ENCODE data around the gene SLC9A6.
A peak's percentile ranks its signal among the peaks of the same experiment; 100 is the strongest.

Gene SLC9A6

DNA sequence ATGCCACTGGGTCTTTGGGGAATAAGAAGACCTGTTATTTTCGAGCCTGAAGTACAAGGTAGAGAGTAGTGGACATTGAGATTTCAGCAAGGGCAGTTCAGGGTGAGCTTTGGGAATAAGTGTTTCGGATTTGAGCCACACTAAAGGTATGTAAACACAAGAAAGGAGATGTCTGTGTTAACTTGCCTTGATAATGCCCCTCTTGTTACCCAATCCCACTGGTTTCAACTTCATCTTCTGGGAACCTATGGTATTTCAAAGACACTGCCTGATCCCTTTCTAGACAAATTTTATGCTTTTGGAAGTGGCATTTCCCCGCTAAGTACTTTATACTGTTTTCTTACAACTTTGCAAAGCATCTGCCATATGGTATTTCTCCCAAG, 79.4 kb downstream of the SLC9A6 start:
- Histone ChIP-seq H3K27ac (ENCODE audit: low read length) (no peak overlapping the region), H3K36me3 (ENCODE audit: insufficient read depth, low read length) (no peaks in the 10 kb centered on the region), H3K79me2 (ENCODE audit: insufficient read depth, low read length) (no peaks in the 10 kb centered on the region), H3K4me1 (ENCODE audit: insufficient read depth, low read length) (peaks cover 4% of the 10 kb centered on the region; the same call in 1 of the 2 replicates), H2AFZ (ENCODE audit: low read depth, low read length) (no peak overlapping the region), H4K20me1 (ENCODE audit: insufficient read depth, low read length) (no peaks in the 10 kb centered on the region), H3K4me3 (ENCODE audit: low read depth in 1 of 2, low read length in 2 of 2) (no peak overlapping the region), H3K4me2 (ENCODE audit: insufficient read depth, low read length) (no peak overlapping the region), H3K9me3 (ENCODE audit: insufficient read depth, low read length, severe bottlenecking) (no peaks in the 10 kb centered on the region), H3K27me3 (ENCODE audit: insufficient read depth, low read length, poor library complexity) (no peaks in the 10 kb centered on the region), H3K9ac (ENCODE audit: low read depth, low read length) (no peak overlapping the region)
- no peak for TF ChIP-seq EZH2 (IDR thresholded peaks at IDR 0.05; ENCODE audit: borderline replicate concordance, low read depth, low read length, severe bottlenecking)
- TF ChIP-seq, protein P1, sequence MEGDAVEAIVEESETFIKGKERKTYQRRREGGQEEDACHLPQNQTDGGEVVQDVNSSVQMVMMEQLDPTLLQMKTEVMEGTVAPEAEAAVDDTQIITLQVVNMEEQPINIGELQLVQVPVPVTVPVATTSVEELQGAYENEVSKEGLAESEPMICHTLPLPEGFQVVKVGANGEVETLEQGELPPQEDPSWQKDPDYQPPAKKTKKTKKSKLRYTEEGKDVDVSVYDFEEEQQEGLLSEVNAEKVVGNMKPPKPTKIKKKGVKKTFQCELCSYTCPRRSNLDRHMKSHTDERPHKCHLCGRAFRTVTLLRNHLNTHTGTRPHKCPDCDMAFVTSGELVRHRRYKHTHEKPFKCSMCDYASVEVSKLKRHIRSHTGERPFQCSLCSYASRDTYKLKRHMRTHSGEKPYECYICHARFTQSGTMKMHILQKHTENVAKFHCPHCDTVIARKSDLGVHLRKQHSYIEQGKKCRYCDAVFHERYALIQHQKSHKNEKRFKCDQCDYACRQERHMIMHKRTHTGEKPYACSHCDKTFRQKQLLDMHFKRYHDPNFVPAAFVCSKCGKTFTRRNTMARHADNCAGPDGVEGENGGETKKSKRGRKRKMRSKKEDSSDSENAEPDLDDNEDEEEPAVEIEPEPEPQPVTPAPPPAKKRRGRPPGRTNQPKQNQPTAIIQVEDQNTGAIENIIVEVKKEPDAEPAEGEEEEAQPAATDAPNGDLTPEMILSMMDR (IDR thresholded peaks at IDR 0.05; ENCODE audit: borderline replicate concordance, extremely low read depth, low read length, poor library complexity, severe bottlenecking), result no peak
- ATAC-seq (ENCODE audit: insufficient read depth, low read depth), result no peak
- DNase-seq, result no peak

DNA sequence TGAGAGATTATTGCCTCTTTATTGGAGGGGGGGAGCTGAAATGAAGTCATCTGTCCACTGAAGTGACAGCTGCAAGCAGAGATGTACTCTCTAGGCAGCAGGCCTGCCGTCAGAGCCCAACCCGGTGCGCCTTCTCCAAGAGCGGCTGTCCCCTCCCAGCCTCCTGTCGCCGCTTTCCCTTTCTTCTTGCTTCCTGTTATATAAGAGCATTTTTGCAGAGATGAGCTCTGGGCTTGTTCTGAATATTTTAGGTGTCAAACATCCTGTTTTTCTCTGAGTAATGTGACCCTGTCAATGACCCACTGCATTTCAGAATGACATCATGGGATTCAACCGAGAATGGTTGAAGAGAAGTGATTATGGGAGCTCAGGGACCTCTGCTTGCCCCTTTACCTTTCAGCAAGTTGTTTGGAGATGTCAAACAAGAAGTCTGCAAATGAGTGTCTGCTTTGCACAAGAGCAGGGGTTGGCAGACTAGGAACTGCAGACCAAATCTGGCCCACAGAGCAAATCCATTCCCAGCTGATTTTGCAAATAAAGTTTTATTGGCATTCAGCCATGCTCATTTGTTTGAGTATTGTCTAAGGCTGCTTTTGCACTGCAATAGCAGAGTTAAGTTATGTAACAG, 79.9 kb downstream of the SLC9A6 start:
- Histone ChIP-seq H4K20me1 (ENCODE audit: insufficient read depth, low read length) (no peaks in the 10 kb centered on the region), H3K27me3 (ENCODE audit: insufficient read depth, low read length, poor library complexity) (no peaks in the 10 kb centered on the region), H3K27ac (ENCODE audit: low read length) (no peak overlapping the region), H3K36me3 (ENCODE audit: insufficient read depth, low read length) (no peaks in the 10 kb centered on the region), H3K9ac (ENCODE audit: low read depth, low read length) (no peak overlapping the region), H2AFZ (ENCODE audit: low read depth, low read length) (no peak overlapping the region), H3K9me3 (ENCODE audit: insufficient read depth, low read length, severe bottlenecking) (no peaks in the 10 kb centered on the region), H3K79me2 (ENCODE audit: insufficient read depth, low read length) (no peaks in the 10 kb centered on the region), H3K4me1 (ENCODE audit: insufficient read depth, low read length) (peaks cover 4% of the 10 kb centered on the region; the same call in 1 of the 2 replicates), H3K4me3 (ENCODE audit: low read depth in 1 of 2, low read length in 2 of 2) (no peak overlapping the region), H3K4me2 (ENCODE audit: insufficient read depth, low read length) (no peak overlapping the region)
- DNase-seq, result peak; percentile 37
- ATAC-seq (ENCODE audit: insufficient read depth, low read depth), result peak; percentile 71
- no peak for TF ChIP-seq EZH2 (IDR thresholded peaks at IDR 0.05; ENCODE audit: borderline replicate concordance, low read depth, low read length, severe bottlenecking)
- TF ChIP-seq, protein P1 (IDR thresholded peaks at IDR 0.05; ENCODE audit: borderline replicate concordance, extremely low read depth, low read length, poor library complexity, severe bottlenecking), result no peak

DNA sequence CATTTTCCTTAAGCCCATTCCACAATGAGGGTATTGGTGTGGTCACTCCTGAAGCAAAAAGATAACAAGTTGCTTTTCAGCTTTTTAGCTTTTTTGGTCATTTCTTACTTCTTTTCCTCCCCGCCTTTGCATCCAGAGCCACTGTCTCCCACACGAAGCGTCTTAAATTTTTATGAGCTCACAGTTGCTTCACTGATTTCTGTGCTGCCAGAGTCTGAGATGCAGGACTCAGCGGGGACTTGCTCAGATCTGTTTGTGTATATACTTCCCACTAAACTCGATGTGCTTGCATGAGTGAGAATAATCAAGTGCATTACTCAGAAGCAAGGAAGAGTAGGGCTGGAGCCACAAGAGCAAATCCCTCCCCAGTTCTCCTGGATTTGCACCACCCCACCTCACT, 81.9 kb downstream of the SLC9A6 start:
- Histone ChIP-seq H2AFZ (ENCODE audit: low read depth, low read length) (no peak overlapping the region), H3K79me2 (ENCODE audit: insufficient read depth, low read length) (no peaks in the 10 kb centered on the region), H3K36me3 (ENCODE audit: insufficient read depth, low read length) (no peaks in the 10 kb centered on the region), H3K9ac (ENCODE audit: low read depth, low read length) (no peak overlapping the region), H3K9me3 (ENCODE audit: insufficient read depth, low read length, severe bottlenecking) (no peaks in the 10 kb centered on the region), H3K4me2 (ENCODE audit: insufficient read depth, low read length) (no peak overlapping the region), H3K27ac (ENCODE audit: low read length) (no peak overlapping the region), H3K4me1 (ENCODE audit: insufficient read depth, low read length) (peaks cover 4% of the 10 kb centered on the region; the same call in 1 of the 2 replicates), H3K27me3 (ENCODE audit: insufficient read depth, low read length, poor library complexity) (no peaks in the 10 kb centered on the region), H3K4me3 (ENCODE audit: low read depth in 1 of 2, low read length in 2 of 2) (no peak overlapping the region), H4K20me1 (ENCODE audit: insufficient read depth, low read length) (no peaks in the 10 kb centered on the region)
- no peak for TF ChIP-seq EZH2 (IDR thresholded peaks at IDR 0.05; ENCODE audit: borderline replicate concordance, low read depth, low read length, severe bottlenecking)
- TF ChIP-seq, protein P1 (IDR thresholded peaks at IDR 0.05; ENCODE audit: borderline replicate concordance, extremely low read depth, low read length, poor library complexity, severe bottlenecking), result no peak
- ATAC-seq (ENCODE audit: insufficient read depth, low read depth) (no peak), DNase-seq (no peak)
